Esophagus squamous epithelium (tissue), 5 donors: ENCODE data around the gene ZGPAT. TPM values are rescaled to one million over a fixed set of nuclear protein-coding genes. Genes with fewer than 3 reads are reported as not detected.

Experiments
- DNase-seq: peaks from one replicate; lab custom pipeline; 2025; lab: John Stamatoyannopoulos, UW
- H3K27ac ChIP-seq, 4 donors: fragments of 200-600 bp; sonication (generic); one replicate each; pipeline ENCODE4 v1.5.1; 2016 to 2019; ENCODE audit warnings: mild to moderate bottlenecking in 1 of 4
- H3K27me3 ChIP-seq, 4 donors: fragments of 200-600 bp; sonication (generic); 1 replicate in 3 of 4; 2 replicates in 1 of 4; pipeline versions ENCODE4 v1.5.1 to v1.6.0; 2017 to 2021; ENCODE audit warnings: antibody characterized with exemption in 1 of 4
- H3K36me3 ChIP-seq, 3 donors: fragments of 200-600 bp; sonication (generic); one replicate each; pipeline ENCODE4 v1.5.1; 2016 to 2019
- H3K4me1 ChIP-seq, 3 donors: fragments of 200-600 bp; sonication (generic); one replicate each; pipeline ENCODE4 v1.5.1; 2017 to 2019
- H3K4me3 ChIP-seq, 4 donors: fragments of 200-600 bp; sonication (generic); 1 replicate in 3 of 4; 2 replicates in 1 of 4; pipeline ENCODE4 v1.5.1; 2016 to 2019; ENCODE audit warnings: mild to moderate bottlenecking in 2 of 4, moderate library complexity in 1 of 4
- H3K9me3 ChIP-seq, 3 donors: fragments of 200-600 bp; sonication (generic); one replicate each; pipeline ENCODE4 v1.5.1; 2016 to 2019
- POLR2A ChIP-seq, 4 donors: fragments of 450-650 bp; IDR thresholded peaks; one replicate each; pipeline ENCODE4 v1.6.1; 2017; ENCODE audit warnings: antibody characterized with exemption in 4 of 4, mild to moderate bottlenecking in 4 of 4, moderate library complexity in 3 of 4
- WGBS, 2 donors: methylation state at CpG; one replicate each; pipeline ENCODE4 v1.1.5; 2018; 5-methylcytosine and 5-hydroxymethylcytosine counted together
- intact Hi-C: fragments of 100-400 bp; cut with DNase I; formaldehyde crosslinking; loops from one replicate; pipeline ENCODE4 v1.15.0; 2022
- total RNA-seq, 4 donors: library from RNA; depleted of rRNA; stranded (reverse); fragments of >200 nt; gene quantifications; one replicate each; pipeline ENCODE4 v1.1.0, GENCODE V29; 2016
- TF ChIP-seq, protein P1 (sequence below), 6 experiments: fragments of 450-650 bp in 4 of 6; fragments of 200-600 bp in 2 of 6; sonication (generic) in 2 of 6; IDR thresholded peaks; one replicate each; pipeline ENCODE4 v1.5.1; 2016 to 2019; ENCODE audit warnings: antibody characterized with exemption in 6 of 6, mild to moderate bottlenecking in 4 of 6, moderate library complexity in 4 of 6
- donor health status: DM: yes; HTN: yes; CAD: no.

ZGPAT gene
- total RNA-seq, 4 donors from 2014 or later: 25.4 to 31.9 (median 28.3) TPM

DNA sequence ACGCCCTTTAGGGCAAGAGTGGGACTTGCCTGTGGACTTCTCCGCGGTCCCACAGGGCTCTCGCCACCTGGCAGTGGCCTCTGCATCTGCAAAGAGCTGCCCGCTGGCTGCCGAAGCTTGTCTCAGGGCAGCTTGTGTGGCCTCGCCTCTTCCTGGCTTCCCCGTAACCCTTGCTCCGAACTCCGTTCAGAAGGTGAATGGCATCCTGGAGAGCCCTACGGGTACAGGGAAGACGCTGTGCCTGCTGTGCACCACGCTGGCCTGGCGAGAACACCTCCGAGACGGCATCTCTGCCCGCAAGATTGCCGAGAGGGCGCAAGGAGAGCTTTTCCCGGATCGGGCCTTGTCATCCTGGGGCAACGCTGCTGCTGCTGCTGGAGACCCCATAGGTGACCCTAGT, 46.7 kb upstream of the ZGPAT start:
- peaks cover 14 to 29% (median 14%) of the 10 kb centered on the region in 3 donors for H3K4me1 ChIP-seq
- no peak for TF ChIP-seq POLR2A (IDR thresholded peaks at IDR 0.05)
- TF ChIP-seq, protein P1, sequence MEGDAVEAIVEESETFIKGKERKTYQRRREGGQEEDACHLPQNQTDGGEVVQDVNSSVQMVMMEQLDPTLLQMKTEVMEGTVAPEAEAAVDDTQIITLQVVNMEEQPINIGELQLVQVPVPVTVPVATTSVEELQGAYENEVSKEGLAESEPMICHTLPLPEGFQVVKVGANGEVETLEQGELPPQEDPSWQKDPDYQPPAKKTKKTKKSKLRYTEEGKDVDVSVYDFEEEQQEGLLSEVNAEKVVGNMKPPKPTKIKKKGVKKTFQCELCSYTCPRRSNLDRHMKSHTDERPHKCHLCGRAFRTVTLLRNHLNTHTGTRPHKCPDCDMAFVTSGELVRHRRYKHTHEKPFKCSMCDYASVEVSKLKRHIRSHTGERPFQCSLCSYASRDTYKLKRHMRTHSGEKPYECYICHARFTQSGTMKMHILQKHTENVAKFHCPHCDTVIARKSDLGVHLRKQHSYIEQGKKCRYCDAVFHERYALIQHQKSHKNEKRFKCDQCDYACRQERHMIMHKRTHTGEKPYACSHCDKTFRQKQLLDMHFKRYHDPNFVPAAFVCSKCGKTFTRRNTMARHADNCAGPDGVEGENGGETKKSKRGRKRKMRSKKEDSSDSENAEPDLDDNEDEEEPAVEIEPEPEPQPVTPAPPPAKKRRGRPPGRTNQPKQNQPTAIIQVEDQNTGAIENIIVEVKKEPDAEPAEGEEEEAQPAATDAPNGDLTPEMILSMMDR (IDR thresholded peaks at IDR 0.05): no peak
- peaks cover 10 to 58% (median 12%) of the 10 kb centered on the region in 3 donors for H3K36me3 ChIP-seq
- WGBS, 2 donors: 93 to 97% methylated on average over 9 to 19 of the region's 22 CpGs
- intact Hi-C loops: no loop called here
- no peaks in the 10 kb centered on the region for H3K27me3 ChIP-seq
- DNase-seq: no peak
- no peaks in the 10 kb centered on the region for H3K9me3 ChIP-seq
- H3K4me3 ChIP-seq: no peak overlapping the region
- no peak overlapping the region for H3K27ac ChIP-seq

GRCh38 chr20:63661959-63662812, 45.7 kb upstream of the ZGPAT start:
- Histone ChIP-seq H3K36me3 (peaks cover 10 to 69% (median 14%) of the 10 kb centered on the region in 3 donors), H3K4me1 (peaks cover 14 to 22% (median 14%) of the 10 kb centered on the region in 3 donors), H3K27ac (no peak overlapping the region), H3K27me3 (no peaks in the 10 kb centered on the region), H3K4me3 (no peak overlapping the region), H3K9me3 (no peaks in the 10 kb centered on the region)
- intact Hi-C loops: no loop called here
- 91 to 93% methylated on average over 8 to 18 of the region's 33 CpGs for WGBS, 2 donors
- TF ChIP-seq POLR2A (IDR thresholded peaks at IDR 0.05): no peak
- TF ChIP-seq, protein P1 (IDR thresholded peaks at IDR 0.05): no peak
- no peak for DNase-seq

DNA sequence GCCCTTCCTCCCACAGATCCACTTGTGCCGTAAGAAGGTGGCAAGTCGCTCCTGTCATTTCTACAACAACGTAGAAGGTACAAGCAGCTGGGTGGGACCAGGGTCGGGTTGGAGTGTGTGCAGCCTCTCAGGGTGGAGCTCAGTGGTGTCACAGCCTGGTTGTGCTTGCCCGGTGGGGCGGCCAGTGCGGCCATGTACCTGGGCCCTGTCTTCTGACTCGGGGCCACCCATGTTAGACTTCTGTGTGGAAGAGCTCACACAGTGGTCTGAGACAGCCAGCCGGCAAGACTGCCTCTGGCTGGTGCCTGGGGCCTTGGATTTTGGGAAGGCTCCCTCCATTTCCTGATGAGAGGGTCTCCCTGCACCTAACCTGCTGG, 45.0 kb upstream of the ZGPAT start:
- TF ChIP-seq, protein P1 (IDR thresholded peaks at IDR 0.05): no peak
- TF ChIP-seq POLR2A (IDR thresholded peaks at IDR 0.05): no peak

DNA sequence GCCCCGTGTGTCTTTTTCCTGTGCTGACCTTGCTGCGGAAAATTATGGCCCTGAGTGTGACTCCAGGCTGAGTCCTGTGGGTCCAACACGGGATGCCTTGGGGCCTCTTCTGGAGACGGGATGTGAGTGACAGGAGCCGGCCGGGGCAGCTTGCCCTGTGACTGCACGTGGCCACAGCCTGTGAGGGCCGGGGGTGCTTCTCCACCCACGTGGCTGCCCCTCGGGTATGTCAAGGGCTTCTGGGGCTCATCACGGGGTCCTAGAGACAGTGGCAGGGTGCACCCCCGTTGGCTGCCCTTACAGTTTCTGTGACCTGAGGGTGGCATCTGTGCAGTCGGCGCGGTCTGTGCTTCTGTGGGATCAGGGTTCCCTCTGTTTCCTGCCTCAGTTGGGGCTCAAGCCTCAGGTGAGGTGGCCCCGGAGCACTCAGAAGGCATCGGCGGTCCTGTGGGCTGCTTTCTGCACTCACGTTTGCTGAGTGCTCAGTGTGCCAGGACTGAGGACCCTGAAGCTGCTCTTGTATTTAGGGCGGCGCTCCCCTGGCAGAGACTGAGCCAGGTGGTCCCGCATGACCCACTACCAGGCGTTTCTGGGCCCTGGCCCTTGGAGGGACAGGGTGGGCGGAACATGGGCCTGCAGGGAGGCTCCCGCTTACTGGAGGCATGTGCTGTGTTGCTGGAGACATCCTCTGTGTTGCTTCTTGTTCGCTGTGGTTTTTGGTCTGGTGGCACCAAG, 44.3 kb upstream of the ZGPAT start:
- intact Hi-C loops: no loop called here
- H3K27me3 ChIP-seq: no peaks in the 10 kb centered on the region
- WGBS, 2 donors: 80 to 92% methylated on average over 1 to 6 of the region's 26 CpGs
- H3K4me3 ChIP-seq: no peak overlapping the region
- no peaks in the 10 kb centered on the region for H3K9me3 ChIP-seq
- no peak for DNase-seq
- no peak for TF ChIP-seq POLR2A (IDR thresholded peaks at IDR 0.05)
- TF ChIP-seq, protein P1 (IDR thresholded peaks at IDR 0.05): no peak
- peaks cover 14 to 82% (median 24%) of the 10 kb centered on the region in 3 donors for H3K36me3 ChIP-seq
- peaks cover 8 to 13% (median 8%) of the 10 kb centered on the region in 3 donors for H3K4me1 ChIP-seq
- H3K27ac ChIP-seq: no peak overlapping the region

More for the DNA sequence above, 45.0 kb upstream of the ZGPAT start:
- no peaks in the 10 kb centered on the region for H3K27me3 ChIP-seq
- no peak for DNase-seq
- no peak overlapping the region for H3K27ac ChIP-seq
- WGBS, 2 donors: 82% methylated on average over 3 of the region's 9 CpGs; no CpG with 5 or more reads in 1 of the 2 donors
- H3K4me1 ChIP-seq: peaks cover 9 to 16% (median 10%) of the 10 kb centered on the region in 3 donors
- no peaks in the 10 kb centered on the region for H3K9me3 ChIP-seq
- no peak overlapping the region for H3K4me3 ChIP-seq
- intact Hi-C loops: no loop called here
- peaks cover 11 to 75% (median 20%) of the 10 kb centered on the region in 3 donors for H3K36me3 ChIP-seq
